Measurements from ENCODE around the gene BCR.

DNA sequence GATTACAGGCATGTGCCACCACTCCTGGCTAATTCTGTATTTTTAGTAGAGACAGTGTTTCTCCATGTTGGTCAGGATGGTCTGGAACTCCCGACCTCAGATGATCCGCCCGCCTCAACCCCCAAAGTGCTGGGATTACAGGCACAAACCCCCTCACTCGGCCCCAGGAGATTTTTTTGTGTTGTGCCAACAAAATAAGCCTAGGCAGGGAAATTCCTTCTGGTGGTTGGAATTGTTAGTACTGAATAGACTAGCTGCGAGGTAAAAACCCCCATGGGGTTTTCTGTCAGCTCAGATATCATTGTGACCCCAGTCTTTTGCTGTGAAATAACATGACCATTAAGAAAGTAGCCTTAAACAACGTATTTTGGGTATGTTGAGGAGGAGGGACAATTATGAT is 144.9 kb downstream of the BCR start:
- TF ChIP-seq, protein P1, sequence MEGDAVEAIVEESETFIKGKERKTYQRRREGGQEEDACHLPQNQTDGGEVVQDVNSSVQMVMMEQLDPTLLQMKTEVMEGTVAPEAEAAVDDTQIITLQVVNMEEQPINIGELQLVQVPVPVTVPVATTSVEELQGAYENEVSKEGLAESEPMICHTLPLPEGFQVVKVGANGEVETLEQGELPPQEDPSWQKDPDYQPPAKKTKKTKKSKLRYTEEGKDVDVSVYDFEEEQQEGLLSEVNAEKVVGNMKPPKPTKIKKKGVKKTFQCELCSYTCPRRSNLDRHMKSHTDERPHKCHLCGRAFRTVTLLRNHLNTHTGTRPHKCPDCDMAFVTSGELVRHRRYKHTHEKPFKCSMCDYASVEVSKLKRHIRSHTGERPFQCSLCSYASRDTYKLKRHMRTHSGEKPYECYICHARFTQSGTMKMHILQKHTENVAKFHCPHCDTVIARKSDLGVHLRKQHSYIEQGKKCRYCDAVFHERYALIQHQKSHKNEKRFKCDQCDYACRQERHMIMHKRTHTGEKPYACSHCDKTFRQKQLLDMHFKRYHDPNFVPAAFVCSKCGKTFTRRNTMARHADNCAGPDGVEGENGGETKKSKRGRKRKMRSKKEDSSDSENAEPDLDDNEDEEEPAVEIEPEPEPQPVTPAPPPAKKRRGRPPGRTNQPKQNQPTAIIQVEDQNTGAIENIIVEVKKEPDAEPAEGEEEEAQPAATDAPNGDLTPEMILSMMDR (IDR thresholded peaks at IDR 0.05; ENCODE audit: poor library complexity) = no peak
- TF ChIP-seq EZH2 (IDR thresholded peaks at IDR 0.05; ENCODE audit: borderline replicate concordance) = no peak
- TF ChIP-seq EZH2phosphoT487 (IDR thresholded peaks at IDR 0.05; ENCODE audit: low read depth, severe bottlenecking, unreplicated experiment) = no peak

All from hepatocyte (in vitro differentiated cells).